ENCODE measurements around the gene MYEOV. TPM values are rescaled to one million over a fixed set of nuclear protein-coding genes. Genes with fewer than 3 reads are reported as not detected.

Gene MYEOV
- total RNA-seq, 1 experiment from 2014 or later = 0.22 TPM

GRCh38 chr11:69277074-69277809, 16.7 kb upstream of the MYEOV start:
- no peak overlapping the region for H4K91ac ChIP-seq (ENCODE audit: insufficient read length, low read depth, low read length)
- H3K27ac ChIP-seq (ENCODE audit: insufficient read length, low read depth, low read length) = no peak overlapping the region
- no peak overlapping the region for H2BK5ac ChIP-seq (ENCODE audit: insufficient read length, low read length)
- H2AFZ ChIP-seq (ENCODE audit: low read length) = no peak overlapping the region
- Mint-ChIP-seq H3K27ac (no peak overlapping the region; a peak in 1 of 7 replicates), H3K4me3 (no peak overlapping the region), H3K9me3 (no peaks in the 10 kb centered on the region), H3K36me3 (ENCODE audit: insufficient read depth in 1 of 3, low read depth in 3 of 3) (no peaks in the 10 kb centered on the region), H3K4me1 (peaks cover 3 to 8% of the 10 kb centered on the region in 2 experiments; a peak in 2 of 4 replicates), H3K27me3 (ENCODE audit: low read depth) (peaks cover 1% of the 10 kb centered on the region; the same call in 1 of the 2 replicates)
- no CpG with 5 or more reads among the region's 12 CpGs for WGBS (ENCODE audit: extremely low coverage, insufficient read length, low lambda C conversion rate)
- no peak overlapping the region for H2BK15ac ChIP-seq (ENCODE audit: low read depth, low read length)
- no peak overlapping the region for H3T11ph ChIP-seq (ENCODE audit: low read length)
- no peak overlapping the region for H3K4ac ChIP-seq (ENCODE audit: low read depth, low read length)
- no peaks in the 10 kb centered on the region for H4K20me1 ChIP-seq (ENCODE audit: control insufficient read depth, insufficient read depth, insufficient read length)
- H2BK120ac ChIP-seq (ENCODE audit: low read depth, low read length, poor library complexity, severe bottlenecking) = no peak overlapping the region
- H3K79me2 ChIP-seq (ENCODE audit: insufficient read depth, low read length) = no peaks in the 10 kb centered on the region
- H3K9ac ChIP-seq (ENCODE audit: extremely low read depth, insufficient read length, low read length) = no peak overlapping the region
- no peaks in the 10 kb centered on the region for H3K9me3 ChIP-seq (ENCODE audit: control insufficient read depth, low read depth, low read length)
- no peak overlapping the region for H3K14ac ChIP-seq (ENCODE audit: insufficient read depth, low read length)
- no peak overlapping the region for H3K4me2 ChIP-seq (ENCODE audit: insufficient read depth, insufficient read length, low read length)
- no peak overlapping the region for H2BK12ac ChIP-seq (ENCODE audit: insufficient read length, low read depth, low read length)
- no peak overlapping the region for H4K8ac ChIP-seq (replicated peaks; ENCODE audit: insufficient read length, low read depth, low read length)
- no peak overlapping the region for H2AK5ac ChIP-seq (ENCODE audit: insufficient read length, low read length)
- TF ChIP-seq, protein P1, sequence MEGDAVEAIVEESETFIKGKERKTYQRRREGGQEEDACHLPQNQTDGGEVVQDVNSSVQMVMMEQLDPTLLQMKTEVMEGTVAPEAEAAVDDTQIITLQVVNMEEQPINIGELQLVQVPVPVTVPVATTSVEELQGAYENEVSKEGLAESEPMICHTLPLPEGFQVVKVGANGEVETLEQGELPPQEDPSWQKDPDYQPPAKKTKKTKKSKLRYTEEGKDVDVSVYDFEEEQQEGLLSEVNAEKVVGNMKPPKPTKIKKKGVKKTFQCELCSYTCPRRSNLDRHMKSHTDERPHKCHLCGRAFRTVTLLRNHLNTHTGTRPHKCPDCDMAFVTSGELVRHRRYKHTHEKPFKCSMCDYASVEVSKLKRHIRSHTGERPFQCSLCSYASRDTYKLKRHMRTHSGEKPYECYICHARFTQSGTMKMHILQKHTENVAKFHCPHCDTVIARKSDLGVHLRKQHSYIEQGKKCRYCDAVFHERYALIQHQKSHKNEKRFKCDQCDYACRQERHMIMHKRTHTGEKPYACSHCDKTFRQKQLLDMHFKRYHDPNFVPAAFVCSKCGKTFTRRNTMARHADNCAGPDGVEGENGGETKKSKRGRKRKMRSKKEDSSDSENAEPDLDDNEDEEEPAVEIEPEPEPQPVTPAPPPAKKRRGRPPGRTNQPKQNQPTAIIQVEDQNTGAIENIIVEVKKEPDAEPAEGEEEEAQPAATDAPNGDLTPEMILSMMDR (conservative IDR thresholded peaks at IDR 0.05) = no peak
- H4K5ac ChIP-seq (ENCODE audit: insufficient read length, low read depth, low read length) = no peak overlapping the region
- no peak overlapping the region for H3K56ac ChIP-seq (ENCODE audit: insufficient read length, low read depth, low read length)
- H3K79me1 ChIP-seq (ENCODE audit: insufficient read depth, low read depth, low read length, poor library complexity, severe bottlenecking) = no peaks in the 10 kb centered on the region
- H3K4me1 ChIP-seq (ENCODE audit: insufficient read depth, low read length) = no peaks in the 10 kb centered on the region
- DNase-seq = no peak
- H3K23me2 ChIP-seq (ENCODE audit: insufficient read length, low read depth, low read length, poor library complexity, severe bottlenecking) = no peaks in the 10 kb centered on the region
- no peak overlapping the region for H2BK20ac ChIP-seq (ENCODE audit: low read depth, low read length, poor library complexity, severe bottlenecking)
- no peak overlapping the region for H3K18ac ChIP-seq (ENCODE audit: insufficient read length, low read depth, low read length)
- H3K23ac ChIP-seq (ENCODE audit: insufficient read length, low read depth, low read length) = no peak overlapping the region
- no peaks in the 10 kb centered on the region for H3K27me3 ChIP-seq (ENCODE audit: insufficient read depth, low read length)

Data from H9 (cell line).